ENCODE measurements around the gene ATP11A. TPM values are rescaled to one million over a fixed set of nuclear protein-coding genes. Genes with fewer than 3 reads are reported as not detected.
"Not testable (repeated sequence)": the region's sequence is repeated elsewhere in the genome, so short reads cannot be mapped to it uniquely, and the experiment has no call there.

ATP11A gene
- total and polyA plus RNA-seq, 10 donors = 2.7 to 91.3 (median 59.1) TPM

- Histone ChIP-seq H3K4me1 (no peaks in the 10 kb centered on the region), H3K4me3 (no peak overlapping the region), H3K27me3 (replicated peaks in 1 of 7) (peaks cover 0 to 16% (median 0%) of the 10 kb centered on the region in 7 donors), H3K36me3 (no peaks in the 10 kb centered on the region), H3K27ac (no peak overlapping the region), H3K9me3 (no peaks in the 10 kb centered on the region)
- no peak for DNase-seq
- 88 to 96% (median 92%) methylated on average over 10 of the region's 10 CpGs for WGBS, 5 donors
- TF ChIP-seq CTCF (IDR thresholded peaks at IDR 0.05 in 8 of 11, conservative IDR thresholded peaks at IDR 0.05 in 3 of 11) (no peak), POLR2A (IDR thresholded peaks at IDR 0.05) (no peak), POLR2AphosphoS5 (IDR thresholded peaks at IDR 0.05) (no peak)
- intact Hi-C loops (cut with DNase I; ENCODE audit: low total_unique reads) = no loop called here
Observed at GRCh38 chr13:112671359-112671758, 18.5 kb upstream of the ATP11A start.

- WGBS, 5 donors = 79 to 88% (median 82%) methylated on average over 8 of the region's 8 CpGs
Observed at GRCh38 chr13:112672651-112673284, 17.1 kb upstream of the ATP11A start.

GRCh38 chr13:112674412-112675365 is 15.1 kb upstream of the ATP11A start:
- H3K36me3 ChIP-seq = no peaks in the 10 kb centered on the region
- DNase-seq = no peak
- no peaks in the 10 kb centered on the region for H3K9me3 ChIP-seq
- no peak overlapping the region for H3K27ac ChIP-seq
- H3K27me3 ChIP-seq (replicated peaks in 1 of 7) = peaks cover 0 to 19% (median 0%) of the 10 kb centered on the region in 7 donors
- 74 to 84% (median 80%) methylated on average over 15 of the region's 15 CpGs for WGBS, 5 donors
- TF ChIP-seq POLR2A (IDR thresholded peaks at IDR 0.05) (no peak), CTCF (IDR thresholded peaks at IDR 0.05 in 8 of 11, conservative IDR thresholded peaks at IDR 0.05 in 3 of 11) (no peak), POLR2AphosphoS5 (IDR thresholded peaks at IDR 0.05) (no peak)
- intact Hi-C loops (cut with DNase I; ENCODE audit: low total_unique reads) = no loop called here
- no peak overlapping the region for H3K4me3 ChIP-seq
- H3K4me1 ChIP-seq = no peaks in the 10 kb centered on the region

More at GRCh38 chr13:112672651-112673284, 17.1 kb upstream of the ATP11A start:
- Histone ChIP-seq H3K36me3 (no peaks in the 10 kb centered on the region), H3K27ac (no peak overlapping the region), H3K4me3 (no peak overlapping the region), H3K9me3 (no peaks in the 10 kb centered on the region), H3K4me1 (no peaks in the 10 kb centered on the region), H3K27me3 (replicated peaks in 1 of 7) (peaks cover 0 to 22% (median 0%) of the 10 kb centered on the region in 7 donors)
- DNase-seq = no peak
- no peak for TF ChIP-seq POLR2A (IDR thresholded peaks at IDR 0.05)
- no peak for TF ChIP-seq CTCF (IDR thresholded peaks at IDR 0.05 in 8 of 11, conservative IDR thresholded peaks at IDR 0.05 in 3 of 11)
- no peak for TF ChIP-seq POLR2AphosphoS5 (IDR thresholded peaks at IDR 0.05)
- intact Hi-C loops (cut with DNase I; ENCODE audit: low total_unique reads) = no loop called here

- TF ChIP-seq CTCF (IDR thresholded peaks at IDR 0.05 in 8 of 11, conservative IDR thresholded peaks at IDR 0.05 in 3 of 11) (no peak), POLR2A (IDR thresholded peaks at IDR 0.05) (no peak), POLR2AphosphoS5 (IDR thresholded peaks at IDR 0.05) (no peak)
- H3K4me1 ChIP-seq = no peaks in the 10 kb centered on the region
- H3K9me3 ChIP-seq = no peaks in the 10 kb centered on the region
- WGBS, 5 donors = 91 to 95% (median 94%) methylated on average over 7 of the region's 7 CpGs
- DNase-seq = no peak
- H3K4me3 ChIP-seq = no peak overlapping the region
- H3K27me3 ChIP-seq (replicated peaks in 1 of 7) = peaks cover 0 to 19% (median 0%) of the 10 kb centered on the region in 7 donors
- H3K27ac ChIP-seq = no peak overlapping the region
- intact Hi-C loops (cut with DNase I; ENCODE audit: low total_unique reads) = no loop called here
- H3K36me3 ChIP-seq = no peaks in the 10 kb centered on the region
Observed at GRCh38 chr13:112675366-112675756, 14.5 kb upstream of the ATP11A start.

GRCh38 chr13:112677421-112677962 is 12.3 kb upstream of the ATP11A start:
- DNase-seq; H3K4me3 ChIP-seq; intact Hi-C loops (cut with DNase I; ENCODE audit: low total_unique reads); H3K4me1 ChIP-seq; H3K36me3 ChIP-seq; H3K9me3 ChIP-seq; H3K27ac ChIP-seq: not testable (repeated sequence)
- WGBS, 5 donors = 72 to 83% (median 77%) methylated on average over 9 of the region's 9 CpGs
- H3K27me3 ChIP-seq (replicated peaks in 1 of 7) = peaks cover 0 to 13% (median 0%) of the 10 kb centered on the region in 7 donors
